ENCODE data around the gene EDN1.

EDN1 gene

DNA sequence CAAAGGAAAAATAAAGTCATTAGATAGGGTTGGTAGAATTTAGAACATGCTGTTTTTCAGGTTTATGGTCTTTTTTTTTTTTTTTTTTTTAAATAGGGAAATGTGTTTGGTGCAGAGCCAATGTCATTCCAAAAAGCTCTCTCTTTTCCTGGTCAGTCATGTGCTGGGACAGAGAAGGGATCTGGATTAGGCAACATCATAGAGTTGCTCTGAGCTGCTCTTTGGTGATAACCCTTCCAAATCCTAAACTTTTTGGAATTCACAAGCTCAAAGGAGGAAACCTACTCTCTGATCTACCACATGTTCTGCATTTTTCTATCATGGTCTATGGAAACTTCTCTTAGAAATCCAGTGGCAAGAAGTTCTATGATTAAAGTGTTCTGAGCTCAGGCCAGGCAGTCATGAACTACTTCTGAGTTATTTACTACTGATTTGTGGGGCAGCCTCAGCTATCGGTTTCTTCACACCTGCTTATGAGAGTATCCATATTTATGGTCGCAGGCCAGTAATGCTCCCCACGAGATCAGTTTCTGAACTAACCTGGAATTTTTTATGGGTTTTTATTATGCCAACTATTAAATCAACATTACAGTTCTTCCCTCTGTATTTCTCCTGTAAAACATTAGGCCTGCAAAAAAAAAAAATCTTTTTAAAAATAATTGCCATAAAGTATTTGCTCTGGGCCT lies 4.8 kb downstream of the EDN1 start:
- peaks cover 13 to 18% of the 10 kb centered on the region in 2 donors for H3K4me1 Mint-ChIP-seq
- H3K27ac Mint-ChIP-seq = no peak overlapping the region
- no peak for ATAC-seq (replicated peaks)

DNA sequence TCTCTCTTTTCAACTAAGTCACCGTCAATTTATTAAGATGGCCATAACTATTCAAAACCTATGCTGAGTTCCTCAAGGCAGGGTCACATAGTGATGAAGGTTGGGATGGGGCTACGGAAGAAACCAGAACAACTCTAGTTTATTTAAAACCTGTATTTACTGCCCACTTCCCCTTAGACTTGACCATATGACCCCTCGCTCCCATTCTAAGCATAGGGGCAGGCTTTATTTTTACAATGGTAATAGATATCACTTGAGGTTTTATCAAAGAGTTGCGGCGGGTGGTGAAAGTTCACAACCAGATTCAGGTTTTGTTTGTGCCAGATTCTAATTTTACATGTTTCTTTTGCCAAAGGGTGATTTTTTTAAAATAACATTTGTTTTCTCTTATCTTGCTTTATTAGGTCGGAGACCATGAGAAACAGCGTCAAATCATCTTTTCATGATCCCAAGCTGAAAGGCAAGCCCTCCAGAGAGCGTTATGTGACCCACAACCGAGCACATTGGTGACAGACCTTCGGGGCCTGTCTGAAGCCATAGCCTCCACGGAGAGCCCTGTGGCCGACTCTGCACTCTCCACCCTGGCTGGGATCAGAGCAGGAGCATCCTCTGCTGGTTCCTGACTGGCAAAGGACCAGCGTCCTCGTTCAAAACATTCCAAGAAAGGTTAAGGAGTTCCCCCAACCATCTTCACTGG lies 5.5 kb downstream of the EDN1 start:
- H3K27ac Mint-ChIP-seq = no peak overlapping the region
- peaks cover 0 to 5% of the 10 kb centered on the region in 2 donors for H3K36me3 Mint-ChIP-seq
- ATAC-seq (replicated peaks) (no peak), DNase-seq (no peak)
- no peaks in the 10 kb centered on the region for H3K9me3 Mint-ChIP-seq
- peaks cover 31 to 41% of the 10 kb centered on the region in 2 donors for H3K27me3 Mint-ChIP-seq
- peaks cover 9 to 12% of the 10 kb centered on the region in 2 donors for H3K4me1 Mint-ChIP-seq
- no peak overlapping the region for H3K4me3 Mint-ChIP-seq

More for the DNA sequence above, 4.8 kb downstream of the EDN1 start:
- peaks cover 31 to 45% of the 10 kb centered on the region in 2 donors for H3K27me3 Mint-ChIP-seq
- no peaks in the 10 kb centered on the region for H3K9me3 Mint-ChIP-seq
- no peak for DNase-seq
- peaks cover 0 to 5% of the 10 kb centered on the region in 2 donors for H3K36me3 Mint-ChIP-seq
- H3K4me3 Mint-ChIP-seq = no peak overlapping the region

DNA sequence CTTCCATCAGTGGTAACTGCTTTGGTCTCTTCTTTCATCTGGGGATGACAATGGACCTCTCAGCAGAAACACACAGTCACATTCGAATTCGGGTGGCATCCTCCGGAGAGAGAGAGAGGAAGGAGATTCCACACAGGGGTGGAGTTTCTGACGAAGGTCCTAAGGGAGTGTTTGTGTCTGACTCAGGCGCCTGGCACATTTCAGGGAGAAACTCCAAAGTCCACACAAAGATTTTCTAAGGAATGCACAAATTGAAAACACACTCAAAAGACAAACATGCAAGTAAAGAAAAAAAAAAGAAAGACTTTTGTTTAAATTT lies 6.1 kb downstream of the EDN1 start:
- H3K4me1 Mint-ChIP-seq = peaks cover 9 to 11% of the 10 kb centered on the region in 2 donors
- H3K27ac Mint-ChIP-seq = no peak overlapping the region
- DNase-seq (no peak), ATAC-seq (replicated peaks) (no peak)
- peaks cover 0 to 5% of the 10 kb centered on the region in 2 donors for H3K36me3 Mint-ChIP-seq
- no peaks in the 10 kb centered on the region for H3K9me3 Mint-ChIP-seq
- H3K4me3 Mint-ChIP-seq = no peak overlapping the region
- H3K27me3 Mint-ChIP-seq = peaks cover 30 to 38% of the 10 kb centered on the region in 2 donors

DNA sequence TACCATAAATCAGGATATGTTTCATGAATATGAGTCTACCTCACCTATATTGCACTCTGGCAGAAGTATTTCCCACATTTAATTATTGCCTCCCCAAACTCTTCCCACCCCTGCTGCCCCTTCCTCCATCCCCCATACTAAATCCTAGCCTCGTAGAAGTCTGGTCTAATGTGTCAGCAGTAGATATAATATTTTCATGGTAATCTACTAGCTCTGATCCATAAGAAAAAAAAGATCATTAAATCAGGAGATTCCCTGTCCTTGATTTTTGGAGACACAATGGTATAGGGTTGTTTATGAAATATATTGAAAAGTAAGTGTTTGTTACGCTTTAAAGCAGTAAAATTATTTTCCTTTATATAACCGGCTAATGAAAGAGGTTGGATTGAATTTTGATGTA lies 6.4 kb downstream of the EDN1 start:
- Mint-ChIP-seq H3K27me3 (peaks cover 26 to 35% of the 10 kb centered on the region in 2 donors), H3K4me3 (no peak overlapping the region)

DNA sequence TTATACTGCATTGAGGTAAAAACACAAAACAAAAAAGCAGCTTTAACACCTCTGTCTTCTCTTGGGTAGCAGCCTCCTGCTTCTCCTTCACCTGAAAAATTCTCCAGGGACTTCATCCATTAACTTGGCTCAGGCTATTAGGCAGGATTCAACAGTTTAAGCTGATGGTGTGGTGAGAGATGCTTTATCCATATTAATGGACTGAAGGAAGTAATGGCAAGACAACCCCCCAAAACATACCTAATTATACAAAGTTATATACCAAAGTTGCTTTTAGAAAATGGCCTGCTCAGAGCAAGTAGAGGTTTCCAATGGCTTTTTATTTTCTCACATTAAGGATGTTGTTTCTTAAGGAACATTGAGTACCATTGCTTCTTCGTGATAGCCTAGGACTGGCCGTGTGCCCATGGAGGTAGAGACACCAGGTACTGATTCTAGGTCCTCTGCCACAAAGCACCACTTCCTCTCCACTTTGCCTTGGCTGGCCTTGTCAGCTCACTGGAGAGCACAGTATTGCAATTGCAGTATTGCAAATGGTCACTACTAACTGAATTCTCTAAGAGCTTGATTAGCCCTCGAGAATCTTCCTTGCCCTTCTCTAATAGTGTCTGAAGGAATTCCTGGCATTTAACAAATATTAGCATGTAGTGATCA lies 7.3 kb downstream of the EDN1 start:
- Mint-ChIP-seq H3K4me3 (no peak overlapping the region), H3K36me3 (peaks cover 0 to 5% of the 10 kb centered on the region in 2 donors), H3K9me3 (no peaks in the 10 kb centered on the region), H3K4me1 (peaks cover 2 to 4% of the 10 kb centered on the region in 2 donors), H3K27ac (no peak overlapping the region), H3K27me3 (peaks cover 17 to 26% of the 10 kb centered on the region in 2 donors)
- DNase-seq (no peak), ATAC-seq (replicated peaks) (no peak)

More for the DNA sequence above, 6.4 kb downstream of the EDN1 start:
- DNase-seq (no peak), ATAC-seq (replicated peaks) (no peak)
- no peak overlapping the region for H3K27ac Mint-ChIP-seq
- peaks cover 0 to 5% of the 10 kb centered on the region in 2 donors for H3K36me3 Mint-ChIP-seq
- peaks cover 9 to 11% of the 10 kb centered on the region in 2 donors for H3K4me1 Mint-ChIP-seq
- no peaks in the 10 kb centered on the region for H3K9me3 Mint-ChIP-seq

DNA sequence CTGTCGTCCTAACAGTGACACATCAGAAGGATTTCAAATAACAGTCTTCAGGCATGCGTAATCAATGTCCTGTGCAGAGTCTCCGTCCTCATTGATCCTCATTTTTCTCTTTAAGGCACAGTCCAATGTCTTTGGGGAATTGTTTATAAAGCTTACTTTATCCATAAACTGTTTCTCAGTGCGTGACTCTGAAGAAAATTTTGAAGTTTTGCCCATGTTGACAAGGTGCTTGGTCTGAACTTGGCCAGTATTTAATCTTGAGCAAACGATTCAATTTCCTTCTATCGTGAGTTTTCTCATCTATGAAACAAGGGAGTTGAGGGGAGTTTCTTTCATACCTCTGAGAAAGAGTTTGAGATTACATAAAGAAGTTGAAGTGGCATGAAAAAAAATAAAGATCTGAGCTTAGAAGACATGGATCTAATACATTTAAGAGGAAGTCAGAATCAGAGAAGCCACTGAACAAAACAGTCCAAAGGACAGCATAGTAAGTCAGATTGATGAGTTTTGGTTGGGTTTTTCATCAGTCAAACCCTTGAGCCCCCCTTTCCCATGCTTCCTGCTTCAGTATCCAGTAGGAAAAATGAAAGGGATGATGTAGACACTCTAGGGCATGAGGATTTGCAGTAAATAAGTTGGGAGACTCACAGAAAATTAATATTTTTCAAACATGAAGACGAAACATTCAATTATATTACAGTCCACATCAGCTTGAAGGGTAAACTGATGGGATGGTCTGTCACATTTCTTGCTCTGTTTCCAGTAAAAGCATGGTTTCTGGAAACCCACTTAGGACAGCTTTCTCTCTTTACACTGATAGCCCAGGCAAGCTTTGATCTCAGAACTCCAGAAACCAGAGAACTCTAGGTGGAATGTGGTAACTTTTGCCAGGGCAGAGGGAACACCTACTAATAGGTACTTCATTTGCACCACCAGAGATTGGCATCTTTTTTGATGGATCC lies 8.1 kb downstream of the EDN1 start:
- peaks cover 0 to 5% of the 10 kb centered on the region in 2 donors for H3K36me3 Mint-ChIP-seq
- H3K27me3 Mint-ChIP-seq = peaks cover 9 to 18% of the 10 kb centered on the region in 2 donors
- H3K9me3 Mint-ChIP-seq = no peaks in the 10 kb centered on the region
- H3K4me1 Mint-ChIP-seq = no peaks in the 10 kb centered on the region
- no peak overlapping the region for H3K27ac Mint-ChIP-seq
- DNase-seq = no peak
- no peak overlapping the region for H3K4me3 Mint-ChIP-seq
- ATAC-seq (replicated peaks) = no peak

DNA sequence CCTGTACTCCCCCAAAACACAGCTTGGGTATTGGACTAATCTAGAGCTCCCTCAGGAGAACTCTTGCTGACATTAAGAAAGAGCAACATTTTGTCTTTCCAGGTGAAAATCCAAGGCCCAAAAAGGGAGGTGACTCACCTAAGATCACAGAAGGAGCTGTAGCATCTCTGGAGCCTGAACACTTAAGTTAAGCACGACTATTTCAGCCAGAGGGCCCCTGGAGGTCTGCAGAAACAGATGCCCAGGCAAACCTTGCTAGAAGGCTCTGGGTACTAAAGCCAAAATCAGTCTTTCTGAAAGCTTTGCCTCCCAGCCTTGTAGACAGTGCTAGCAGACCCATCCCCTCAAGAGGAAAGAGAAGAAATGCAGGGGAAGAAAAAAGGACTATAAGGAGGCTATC lies 8.8 kb downstream of the EDN1 start:
- H3K9me3 Mint-ChIP-seq = no peaks in the 10 kb centered on the region
- H3K4me1 Mint-ChIP-seq = no peaks in the 10 kb centered on the region
- peaks cover 0 to 5% of the 10 kb centered on the region in 2 donors for H3K36me3 Mint-ChIP-seq
- H3K27ac Mint-ChIP-seq = no peak overlapping the region
- peaks cover 5 to 14% of the 10 kb centered on the region in 2 donors for H3K27me3 Mint-ChIP-seq
- ATAC-seq (replicated peaks) (no peak), DNase-seq (no peak)
- H3K4me3 Mint-ChIP-seq = no peak overlapping the region

DNA sequence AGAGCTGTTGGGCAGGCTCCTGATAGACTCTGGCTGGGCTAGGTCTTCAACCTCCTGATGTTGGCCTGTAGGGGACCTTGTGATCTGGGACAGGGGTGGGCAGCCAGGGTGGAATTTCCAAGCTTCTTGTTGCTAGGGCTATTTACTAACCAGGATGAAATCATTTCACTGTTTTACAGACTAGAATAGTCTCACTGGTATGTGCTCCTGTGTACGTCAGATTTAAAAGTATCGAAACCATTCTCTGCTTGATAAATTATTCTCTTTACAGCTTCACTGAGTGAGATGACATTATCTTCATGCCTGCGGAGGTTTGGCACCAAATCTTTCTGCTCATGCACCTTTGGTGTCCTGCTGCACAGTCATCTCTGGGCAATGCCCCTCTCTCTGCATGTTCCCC lies 10.9 kb downstream of the EDN1 start:
- H3K27ac Mint-ChIP-seq = no peak overlapping the region
- ATAC-seq (replicated peaks) = no peak

DNA sequence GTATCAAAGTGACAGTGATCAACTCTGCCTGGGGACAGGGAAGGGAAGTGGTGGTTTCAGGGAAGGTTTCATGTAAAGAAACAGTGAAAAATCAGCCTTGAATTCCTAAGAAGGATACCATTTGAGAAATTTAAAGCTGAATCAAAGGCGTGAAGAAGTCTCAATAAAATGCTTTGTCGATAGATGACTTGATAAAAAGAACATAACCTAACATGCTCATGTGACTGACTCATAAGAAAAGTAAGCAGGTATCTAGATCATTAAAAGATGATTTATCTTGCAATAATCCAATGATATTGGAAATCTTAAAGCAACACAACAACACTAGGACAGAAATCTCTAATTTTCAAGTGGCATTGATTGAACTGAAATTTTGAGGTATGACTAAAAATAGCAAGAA lies 14.3 kb downstream of the EDN1 start:
- peaks cover 14 to 25% of the 10 kb centered on the region in 2 donors for H3K27me3 Mint-ChIP-seq
- ATAC-seq (replicated peaks) = no peak
- DNase-seq = no peak
- no peaks in the 10 kb centered on the region for H3K36me3 Mint-ChIP-seq
- no peak overlapping the region for H3K27ac Mint-ChIP-seq
- no peaks in the 10 kb centered on the region for H3K9me3 Mint-ChIP-seq
- no peaks in the 10 kb centered on the region for H3K4me1 Mint-ChIP-seq
- H3K4me3 Mint-ChIP-seq = no peak overlapping the region

More for the DNA sequence above, 10.9 kb downstream of the EDN1 start:
- H3K36me3 Mint-ChIP-seq = peaks cover 0 to 4% of the 10 kb centered on the region in 2 donors
- no peaks in the 10 kb centered on the region for H3K9me3 Mint-ChIP-seq
- DNase-seq = no peak
- peaks cover 14 to 22% of the 10 kb centered on the region in 2 donors for H3K27me3 Mint-ChIP-seq
- H3K4me1 Mint-ChIP-seq = no peaks in the 10 kb centered on the region
- no peak overlapping the region for H3K4me3 Mint-ChIP-seq

DNA sequence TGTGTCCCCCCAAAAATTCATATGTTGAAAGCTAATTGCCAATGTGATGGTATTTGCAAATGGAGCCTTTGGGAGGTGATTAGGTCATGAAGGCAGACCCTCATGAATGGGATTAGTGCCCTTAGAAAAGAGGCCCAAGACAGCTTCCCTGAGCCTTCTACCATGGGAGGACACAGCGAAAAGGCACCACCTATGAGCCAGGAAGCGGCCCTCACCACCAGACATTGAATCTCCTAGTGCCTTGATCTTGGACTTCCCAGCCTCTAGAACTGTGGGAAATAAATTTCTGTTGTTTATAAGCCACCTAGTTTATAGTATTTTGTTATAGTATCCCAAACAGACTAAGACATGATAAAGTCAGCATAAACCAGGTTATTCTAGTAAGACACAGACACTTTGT lies 18.9 kb downstream of the EDN1 start:
- ATAC-seq (replicated peaks) (no peak), DNase-seq (no peak)
- Mint-ChIP-seq H3K4me1 (no peaks in the 10 kb centered on the region), H3K4me3 (no peak overlapping the region), H3K27me3 (peaks cover 11 to 22% of the 10 kb centered on the region in 2 donors), H3K36me3 (no peaks in the 10 kb centered on the region), H3K27ac (no peak overlapping the region), H3K9me3 (no peaks in the 10 kb centered on the region)

DNA sequence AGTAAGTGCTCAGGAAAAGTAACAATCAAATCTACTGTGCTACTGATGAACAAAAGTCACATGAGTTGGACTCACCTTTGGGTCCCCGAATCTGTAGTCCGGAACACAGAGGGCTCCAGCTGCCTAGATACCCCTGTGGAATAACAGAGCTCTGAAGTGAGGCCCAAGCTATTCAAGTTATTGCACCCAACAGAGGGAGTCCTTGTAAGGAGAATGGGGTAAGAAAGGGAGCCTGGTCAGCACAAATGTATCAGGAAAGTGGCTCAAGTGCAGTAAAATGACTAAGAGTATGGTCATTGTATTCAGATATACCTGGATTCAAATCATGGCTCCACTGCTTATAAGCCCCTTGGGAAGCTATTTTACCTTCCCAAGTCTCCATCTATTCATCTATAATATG lies 20.9 kb downstream of the EDN1 start:
- Mint-ChIP-seq H3K27ac (no peak overlapping the region), H3K4me3 (no peak overlapping the region), H3K4me1 (peaks cover under 1% of the 10 kb centered on the region in 2 donors), H3K36me3 (no peaks in the 10 kb centered on the region), H3K9me3 (no peaks in the 10 kb centered on the region), H3K27me3 (peaks cover 0 to 11% of the 10 kb centered on the region in 2 donors)
- DNase-seq (no peak), ATAC-seq (replicated peaks) (no peak)

DNA sequence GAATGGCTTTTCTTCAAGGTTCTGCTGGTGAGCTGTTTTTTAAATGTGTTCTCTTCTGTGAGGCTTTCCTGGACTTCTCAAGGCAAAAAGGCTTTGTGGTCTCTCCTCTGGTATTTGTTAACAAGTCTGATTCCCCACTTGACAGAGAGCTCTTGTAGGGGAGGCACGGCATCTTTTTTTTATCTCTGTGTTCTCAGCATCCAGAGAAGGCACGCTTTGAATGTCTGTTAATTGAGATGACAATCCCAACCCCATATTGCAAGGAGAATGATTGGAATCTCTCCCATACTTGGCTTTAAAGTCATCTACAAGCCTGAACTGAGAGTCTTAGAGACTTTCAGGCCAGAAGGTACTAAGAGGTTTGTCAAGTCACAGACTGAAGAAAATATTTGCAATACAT lies 22.6 kb downstream of the EDN1 start:
- DNase-seq (no peak), ATAC-seq (replicated peaks) (no peak)
- no peak overlapping the region for H3K4me3 Mint-ChIP-seq
- peaks cover 0 to 13% of the 10 kb centered on the region in 2 donors for H3K27me3 Mint-ChIP-seq
- no peak overlapping the region for H3K27ac Mint-ChIP-seq
- H3K4me1 Mint-ChIP-seq = peaks cover 4 to 6% of the 10 kb centered on the region in 2 donors
- no peaks in the 10 kb centered on the region for H3K9me3 Mint-ChIP-seq
- no peaks in the 10 kb centered on the region for H3K36me3 Mint-ChIP-seq

DNA sequence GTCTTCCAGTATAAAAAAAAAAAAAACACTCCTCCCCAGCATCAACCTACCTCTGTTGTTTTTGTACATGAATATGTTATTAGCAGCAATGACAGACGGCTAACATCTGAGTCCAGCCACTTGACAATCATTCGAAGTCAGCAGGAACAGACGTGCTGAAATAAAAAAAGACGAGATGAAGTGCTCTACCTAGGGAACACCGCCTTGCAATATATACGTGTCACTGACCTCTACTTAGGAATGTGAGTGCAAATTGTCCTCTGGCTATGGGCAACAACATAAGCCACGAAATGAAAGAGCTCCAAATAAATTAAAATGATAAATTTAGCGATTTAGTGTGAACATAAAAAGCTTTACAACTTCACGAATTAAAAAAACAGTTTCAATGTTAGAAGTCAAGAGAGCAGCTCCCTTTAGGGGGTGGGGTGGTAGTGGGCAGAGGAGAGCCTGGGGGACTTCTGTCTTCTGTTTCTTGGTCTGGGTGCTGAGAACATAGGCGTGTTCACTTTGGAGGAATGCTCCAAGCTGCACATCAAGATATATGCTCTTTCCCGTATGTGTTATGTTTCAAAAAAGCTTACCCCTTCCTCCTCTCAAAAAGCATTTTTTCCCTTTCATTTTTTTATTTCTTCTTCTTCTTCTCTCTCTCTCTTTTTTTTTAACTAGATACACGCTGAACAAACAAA lies 23.3 kb downstream of the EDN1 start:
- H3K4me3 Mint-ChIP-seq = no peak overlapping the region

More for the DNA sequence above, 23.3 kb downstream of the EDN1 start:
- Mint-ChIP-seq H3K27ac (no peak overlapping the region), H3K27me3 (peaks cover 0 to 13% of the 10 kb centered on the region in 2 donors), H3K9me3 (peaks cover 0 to 2% of the 10 kb centered on the region in 2 donors), H3K4me1 (peaks cover 4 to 6% of the 10 kb centered on the region in 2 donors), H3K36me3 (peaks cover 0 to 3% of the 10 kb centered on the region in 2 donors)
- no peak for ATAC-seq (replicated peaks)
- DNase-seq = no peak

Measured in stimulated activated naive B cell treated with anti-CD40 and anti-IgM and Interleukin-4, amounts not matched to agents 10 μg/mL and 1 μg/mL and 100 μg/mL, for 72 hours (primary cell).